Measurements from ENCODE around the gene NPHS1. TPM values are rescaled to one million over a fixed set of nuclear protein-coding genes. Genes with fewer than 3 reads are reported as not detected.

The NPHS1 gene
- total RNA-seq, 4 donors from 2014 or later, result not detected

DNA sequence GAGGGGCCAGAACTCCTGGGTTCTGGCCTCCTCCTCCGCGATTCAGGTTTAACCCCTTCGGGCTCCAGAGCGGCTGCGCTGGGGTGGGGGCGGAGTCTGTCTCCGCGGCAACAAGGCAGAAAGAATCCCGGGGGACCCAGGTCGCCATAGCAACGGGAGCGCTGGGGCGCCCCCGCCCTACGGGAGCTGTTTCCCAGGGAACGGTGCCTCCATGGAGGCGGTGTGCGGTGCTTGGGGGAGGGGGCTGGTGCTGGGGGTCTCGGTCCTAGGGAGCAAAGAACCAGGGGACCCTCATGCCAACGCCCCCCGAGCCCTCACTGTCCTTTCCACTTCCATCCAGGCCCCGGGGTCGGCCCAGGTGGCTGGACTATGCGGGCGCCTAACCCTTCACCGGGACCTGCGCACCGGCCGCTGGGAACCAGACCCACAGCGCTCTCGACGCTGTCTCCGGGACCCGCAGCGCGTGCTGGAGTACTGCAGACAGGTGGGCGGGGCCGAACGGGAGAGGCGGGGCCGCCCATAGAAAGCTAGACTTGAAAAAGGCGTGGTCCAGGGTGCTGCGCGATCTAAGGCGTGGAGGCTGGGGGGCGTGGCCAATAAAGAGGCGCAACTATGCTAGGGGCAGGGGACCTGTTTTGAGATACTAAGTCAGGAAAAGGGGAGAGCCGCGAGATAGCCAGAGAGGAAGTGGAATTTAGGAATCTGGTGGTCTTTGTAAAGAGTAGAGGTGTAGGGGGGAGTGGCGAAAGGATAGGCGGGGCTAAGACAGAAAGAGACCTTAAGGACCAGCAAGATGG lies 17.2 kb upstream of the NPHS1 start:
- peaks cover 5 to 30% (median 14%) of the 10 kb centered on the region in 3 donors for H3K4me1 ChIP-seq
- no peak overlapping the region for H3K27ac ChIP-seq
- WGBS, 2 donors (ENCODE audit: low coverage in 1 of 2), result 0 to 2% methylated on average over 10 to 14 of the region's 51 CpGs
- H3K9me3 ChIP-seq, result no peaks in the 10 kb centered on the region
- peak overlapping the region in 1 of 2 donors; percentile 64 for H3K4me3 ChIP-seq
- H3K36me3 ChIP-seq, result no peaks in the 10 kb centered on the region
- TF ChIP-seq EP300 (IDR thresholded peaks at IDR 0.05) (no peak), POLR2AphosphoS5 (IDR thresholded peaks at IDR 0.05) (no peak), POLR2A (IDR thresholded peaks at IDR 0.05) (no peak)
- TF ChIP-seq, protein P1, sequence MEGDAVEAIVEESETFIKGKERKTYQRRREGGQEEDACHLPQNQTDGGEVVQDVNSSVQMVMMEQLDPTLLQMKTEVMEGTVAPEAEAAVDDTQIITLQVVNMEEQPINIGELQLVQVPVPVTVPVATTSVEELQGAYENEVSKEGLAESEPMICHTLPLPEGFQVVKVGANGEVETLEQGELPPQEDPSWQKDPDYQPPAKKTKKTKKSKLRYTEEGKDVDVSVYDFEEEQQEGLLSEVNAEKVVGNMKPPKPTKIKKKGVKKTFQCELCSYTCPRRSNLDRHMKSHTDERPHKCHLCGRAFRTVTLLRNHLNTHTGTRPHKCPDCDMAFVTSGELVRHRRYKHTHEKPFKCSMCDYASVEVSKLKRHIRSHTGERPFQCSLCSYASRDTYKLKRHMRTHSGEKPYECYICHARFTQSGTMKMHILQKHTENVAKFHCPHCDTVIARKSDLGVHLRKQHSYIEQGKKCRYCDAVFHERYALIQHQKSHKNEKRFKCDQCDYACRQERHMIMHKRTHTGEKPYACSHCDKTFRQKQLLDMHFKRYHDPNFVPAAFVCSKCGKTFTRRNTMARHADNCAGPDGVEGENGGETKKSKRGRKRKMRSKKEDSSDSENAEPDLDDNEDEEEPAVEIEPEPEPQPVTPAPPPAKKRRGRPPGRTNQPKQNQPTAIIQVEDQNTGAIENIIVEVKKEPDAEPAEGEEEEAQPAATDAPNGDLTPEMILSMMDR (IDR thresholded peaks at IDR 0.05), result no peak
- peaks cover 40% of the 10 kb centered on the region for H3K27me3 ChIP-seq
- ATAC-seq, result peak; percentile 65

GRCh38 chr19:35868823-35869326 lies 16.6 kb upstream of the NPHS1 start:
- H3K4me1 ChIP-seq, result peaks cover 5 to 30% (median 14%) of the 10 kb centered on the region in 3 donors
- H3K9me3 ChIP-seq, result no peaks in the 10 kb centered on the region
- TF ChIP-seq, protein P1 (IDR thresholded peaks at IDR 0.05), result no peak
- TF ChIP-seq POLR2A (IDR thresholded peaks at IDR 0.05), result no peak
- TF ChIP-seq POLR2AphosphoS5 (IDR thresholded peaks at IDR 0.05), result no peak
- no peak for TF ChIP-seq EP300 (IDR thresholded peaks at IDR 0.05)
- H3K4me3 ChIP-seq, result peak overlapping the region; percentile 35 to 64
- H3K36me3 ChIP-seq, result no peaks in the 10 kb centered on the region
- ATAC-seq, result no peak
- peak overlapping the region in 1 of 4 donors; percentile 53 for H3K27ac ChIP-seq
- 20% methylated on average over 2 of the region's 15 CpGs; no CpG with 5 or more reads in 1 of the 2 donors for WGBS, 2 donors (ENCODE audit: low coverage in 1 of 2)
- H3K27me3 ChIP-seq, result peaks cover 40% of the 10 kb centered on the region

- Histone ChIP-seq H3K36me3 (no peaks in the 10 kb centered on the region), H3K4me1 (peaks cover 5 to 30% (median 14%) of the 10 kb centered on the region in 3 donors), H3K27me3 (peaks cover 40% of the 10 kb centered on the region), H3K27ac (peak within 1 kb of the TSS in 1 of 4 donors; percentile 53), H3K9me3 (no peaks in the 10 kb centered on the region), H3K4me3 (peak within 1 kb of the TSS; percentile 35 to 64)
- ATAC-seq, result peak; percentile 90
- TF ChIP-seq EP300 (IDR thresholded peaks at IDR 0.05) (no peak), POLR2A (IDR thresholded peaks at IDR 0.05) (no peak), POLR2AphosphoS5 (IDR thresholded peaks at IDR 0.05) (no peak)
- TF ChIP-seq, protein P1 (IDR thresholded peaks at IDR 0.05), result no peak
- WGBS, 2 donors (ENCODE audit: low coverage in 1 of 2), result no CpG with 5 or more reads among the region's 60 CpGs
These were observed 16.0 kb upstream of the NPHS1 start, which contains the start of gene APLP1 for GRCh38 chr19:35868172-35868822. TSS of gene APLP1 (plus strand) at chr19:35868574. CDS start at chr19:35868637, 63 bp downstream.

DNA sequence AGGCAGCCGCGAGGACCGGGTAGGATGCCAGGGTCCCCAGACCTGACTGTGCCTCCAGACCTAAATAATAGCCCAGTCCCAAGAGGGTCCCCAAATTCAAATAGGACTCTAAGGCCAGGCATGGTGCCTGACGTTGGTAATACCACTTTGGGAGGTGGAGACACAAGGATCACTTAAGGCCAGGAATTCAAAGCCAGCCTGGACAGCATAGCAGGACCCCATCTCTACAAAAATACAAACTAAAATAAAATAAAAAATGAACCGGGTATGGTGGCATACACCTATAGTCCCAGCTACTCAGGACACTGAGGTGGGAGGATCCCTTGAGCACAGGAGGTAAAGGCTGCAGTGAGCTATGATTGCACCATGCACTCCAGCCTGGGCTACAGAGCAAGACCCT lies 10.7 kb upstream of the NPHS1 start:
- Histone ChIP-seq H3K9me3 (peaks cover 0 to 6% (median 0%) of the 10 kb centered on the region in 3 donors), H3K36me3 (no peaks in the 10 kb centered on the region), H3K27me3 (peaks cover 64% of the 10 kb centered on the region), H3K4me1 (peaks cover 0 to 12% (median 0%) of the 10 kb centered on the region in 3 donors), H3K27ac (no peak overlapping the region), H3K4me3 (no peak overlapping the region)
- ATAC-seq, result no peak
- WGBS, 2 donors (ENCODE audit: low coverage in 1 of 2), result 66 to 83% methylated on average over 1 to 3 of the region's 5 CpGs
- TF ChIP-seq EP300 (IDR thresholded peaks at IDR 0.05) (no peak), POLR2AphosphoS5 (IDR thresholded peaks at IDR 0.05) (no peak), POLR2A (IDR thresholded peaks at IDR 0.05) (no peak)

- peaks cover 0 to 9% (median 0%) of the 10 kb centered on the region in 3 donors for H3K4me1 ChIP-seq
- peaks cover 66% of the 10 kb centered on the region for H3K27me3 ChIP-seq
- no peak for ATAC-seq
- H3K9me3 ChIP-seq, result peaks cover 0 to 6% (median 0%) of the 10 kb centered on the region in 3 donors
- no peak for TF ChIP-seq POLR2A (IDR thresholded peaks at IDR 0.05)
- TF ChIP-seq POLR2AphosphoS5 (IDR thresholded peaks at IDR 0.05), result no peak
- TF ChIP-seq, protein P1 (IDR thresholded peaks at IDR 0.05), result no peak
- no peak for TF ChIP-seq EP300 (IDR thresholded peaks at IDR 0.05)
- H3K4me3 ChIP-seq, result no peak overlapping the region
- 65% methylated on average over 5 of the region's 14 CpGs; no CpG with 5 or more reads in 1 of the 2 donors for WGBS, 2 donors (ENCODE audit: low coverage in 1 of 2)
- no peak overlapping the region for H3K27ac ChIP-seq
- no peaks in the 10 kb centered on the region for H3K36me3 ChIP-seq
These were observed 10.2 kb upstream of the NPHS1 start for GRCh38 chr19:35862528-35862927.

Data from gastroesophageal sphincter (tissue), 4 donors.